LNCAP (cell line): Measurements from ENCODE around the gene ESPN.

Source experiments
- CTCF ChIP-seq: fragments of 450-650 bp; IDR thresholded peaks from 2 replicates; pipeline ENCODE4 v1.5.1; 2017; ENCODE audit warnings: mild to moderate bottlenecking

Gene ESPN

GRCh38 chr1:6448749-6449631 lies 24.4 kb downstream of the ESPN start:
- no peak for TF ChIP-seq CTCF

DNA sequence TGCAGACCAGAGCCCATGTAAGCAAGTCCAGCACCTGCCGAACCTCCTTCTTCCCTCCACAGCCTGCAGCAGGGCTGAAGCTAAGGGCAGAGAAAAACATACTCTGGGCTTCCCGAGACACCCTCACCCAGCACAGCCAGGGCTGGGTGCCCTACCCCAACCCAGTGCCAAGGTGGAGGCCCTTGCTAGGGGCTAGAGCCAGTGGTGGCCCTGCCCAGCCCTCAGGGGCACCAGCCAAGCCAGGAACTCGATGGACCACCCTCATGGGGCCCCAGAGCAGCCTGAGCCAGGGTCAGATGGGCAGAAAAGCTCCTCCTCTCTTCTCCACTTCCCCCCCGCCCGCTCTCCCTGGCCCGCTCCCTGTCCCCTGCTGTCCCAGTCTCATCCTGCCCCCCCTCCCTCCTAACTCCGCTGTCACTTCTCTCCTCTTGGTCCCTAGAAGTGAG lies 25.5 kb downstream of the ESPN start:
- TF ChIP-seq CTCF = no peak

- no peak for TF ChIP-seq CTCF
Observed at GRCh38 chr1:6450943-6451373, 26.4 kb downstream of the ESPN start.

DNA sequence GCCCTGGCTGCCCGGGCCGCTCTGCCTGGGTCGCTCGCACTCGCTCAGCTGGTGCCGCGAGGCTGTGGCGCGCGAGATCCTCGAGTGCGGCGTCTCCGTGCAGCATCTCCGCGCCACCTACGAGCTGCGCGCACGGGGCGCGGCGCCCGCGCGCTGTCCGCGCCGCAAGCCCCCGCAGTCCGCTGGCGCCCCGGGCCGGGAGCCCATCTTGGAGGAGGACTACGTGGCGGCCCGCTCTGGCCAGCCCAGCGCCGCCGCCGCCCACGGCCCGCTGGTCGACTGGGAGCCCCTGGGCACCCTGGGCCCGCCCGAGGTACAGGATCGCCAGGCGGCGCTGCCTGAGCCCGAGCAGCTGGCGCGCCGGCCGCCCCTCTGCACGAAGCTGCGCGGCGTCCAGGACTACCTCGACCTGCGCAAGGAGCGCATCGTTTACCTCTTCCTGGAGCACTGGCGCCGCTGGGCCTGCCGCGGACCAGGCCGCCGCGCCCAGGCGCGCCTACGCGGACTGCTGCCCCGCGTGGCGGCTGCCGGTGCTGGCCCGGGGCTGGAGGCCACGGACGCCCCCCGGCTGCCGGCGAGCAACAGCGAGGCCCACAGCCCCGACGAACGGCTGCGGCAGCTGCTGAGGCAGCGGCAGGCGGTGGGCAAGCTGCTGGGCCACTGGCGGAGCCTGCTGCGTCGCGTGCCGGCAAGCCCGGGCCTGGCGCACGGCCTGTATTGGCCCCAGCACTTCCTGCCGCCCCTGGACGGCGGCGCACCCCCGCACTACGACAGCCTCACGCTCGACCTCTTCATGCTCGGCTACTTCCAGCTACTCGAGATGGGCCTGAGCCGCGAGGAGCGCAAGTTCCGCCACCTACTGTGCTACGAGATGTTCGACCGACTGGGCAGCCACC lies 30.5 kb downstream of the ESPN start:
- TF ChIP-seq CTCF = no peak

DNA sequence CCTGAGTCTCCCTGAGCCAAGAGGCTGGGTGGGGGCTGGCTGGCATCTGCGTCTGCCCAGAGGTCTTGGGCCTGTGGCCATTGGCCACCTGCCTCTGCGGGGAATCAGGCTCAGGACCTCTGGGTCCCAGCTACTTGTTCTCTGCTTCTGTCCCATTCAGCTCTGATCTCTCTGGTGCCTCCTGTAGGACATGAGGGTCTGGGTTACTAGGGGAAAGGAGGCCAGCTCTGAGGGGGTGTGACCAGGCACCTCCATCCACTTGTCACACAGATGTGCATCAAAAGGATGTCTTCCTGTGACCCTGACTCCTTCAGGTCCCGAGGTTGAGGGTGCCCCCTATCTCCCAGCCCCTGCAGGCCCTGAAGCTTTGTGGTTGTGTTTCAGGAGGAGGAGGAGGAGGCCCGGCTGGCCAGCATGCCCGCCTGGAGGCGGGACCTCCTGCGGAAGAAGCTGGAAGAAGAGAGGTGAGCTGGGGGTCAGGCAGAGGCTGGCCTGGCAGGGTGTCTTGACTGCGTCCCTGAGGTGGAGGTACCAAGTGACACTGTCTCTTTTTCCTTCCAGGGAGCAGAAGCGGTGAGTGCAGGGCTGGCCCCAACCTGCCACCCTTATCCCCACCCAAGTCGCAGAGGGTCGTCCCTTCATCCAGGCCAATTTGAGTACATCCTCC lies 32.4 kb downstream of the ESPN start:
- no peak for TF ChIP-seq CTCF

GRCh38 chr1:6459850-6460265 lies 35.3 kb downstream of the ESPN start:
- no peak for TF ChIP-seq CTCF
